A673 (cell line): ENCODE measurements around the gene ENAM. TPM values are rescaled to one million over a fixed set of nuclear protein-coding genes. Genes with fewer than 3 reads are reported as not detected.

Source experiments
- BruUV-seq: library from RNA; stranded (reverse); fragments of 400-500 nt; replicated peaks from 2 replicates; lab custom pipeline; 2021; lab: Mats Ljungman, UMichigan
- CTCF ChIA-PET: fragments of 300-600 bp; sonication (Branson Sonifier 250); formaldehyde crosslinking; loops from one replicate; lab custom pipeline; 2022; ENCODE audit warnings: antibody characterized with exemption; lab: Charles Lee
- POLR2A ChIA-PET: fragments of 300-600 bp; sonication (Branson Sonifier 250); formaldehyde crosslinking; loops from one replicate; lab custom pipeline; 2022; ENCODE audit warnings: antibody characterized with exemption; ENCODE audit not compliant: low non-redundant PET; lab: Charles Lee
- DNase-seq: peaks from one replicate; pipeline ENCODE4 v3.0.0-alpha.2; 2015; ENCODE audit warnings: low spot score
- H3K27ac ChIP-seq: fragments of 200-600 bp; sonication (generic); 2 replicates; pipeline ENCODE4 v1.5.1; 2016; ENCODE audit warnings: mixed run types, low read depth, mild to moderate bottlenecking, mixed read lengths, antibody characterized with exemption, low read length; ENCODE audit not compliant: poor library complexity, severe bottlenecking
- H3K27me3 ChIP-seq: fragments of 200-600 bp; sonication (generic); replicated peaks from 2 replicates; pipeline ENCODE4 v1.6.1; 2017; ENCODE audit warnings: mixed run types, low read depth, mild to moderate bottlenecking, mixed read lengths, antibody characterized with exemption, low read length; ENCODE audit not compliant: insufficient read depth, poor library complexity
- H3K36me3 ChIP-seq: fragments of 200-600 bp; sonication (generic); 2 replicates; pipeline ENCODE4 v1.6.1; 2016; ENCODE audit warnings: mixed run types, mild to moderate bottlenecking, mixed read lengths, antibody characterized with exemption, low read length; ENCODE audit not compliant: insufficient read depth, poor library complexity, severe bottlenecking
- H3K4me1 ChIP-seq: fragments of 200-600 bp; sonication (generic); 2 replicates; pipeline ENCODE4 v1.6.1; 2017; ENCODE audit warnings: mixed run types, mild to moderate bottlenecking, mixed read lengths, antibody characterized with exemption, low read length; ENCODE audit not compliant: insufficient read depth, poor library complexity, severe bottlenecking
- H3K4me3 ChIP-seq: fragments of 200-600 bp; sonication (generic); 2 replicates; pipeline ENCODE4 v1.5.1; 2016; ENCODE audit warnings: low read depth, mixed run types, mild to moderate bottlenecking, mixed read lengths, low read length; ENCODE audit not compliant: poor library complexity, severe bottlenecking
- H3K9me3 ChIP-seq: fragments of 200-600 bp; sonication (generic); 2 replicates; pipeline ENCODE4 v1.6.1; 2016; ENCODE audit warnings: mixed run types, low read depth, mild to moderate bottlenecking, mixed read lengths, antibody characterized with exemption, low read length; ENCODE audit not compliant: poor library complexity, severe bottlenecking
- CTCF ChIP-seq: fragments of 300-800, 200-600 bp; sonication (generic); conservative IDR thresholded peaks from 2 replicates; pipeline ENCODE4 v1.5.1; 2017; ENCODE audit warnings: low read depth, mild to moderate bottlenecking, antibody characterized with exemption, low read length, moderate library complexity, mixed read lengths
- EZH2 ChIP-seq: fragments of 200-600 bp; sonication (generic); IDR thresholded peaks from 2 replicates; pipeline ENCODE4 v1.6.1; 2017; ENCODE audit warnings: borderline replicate concordance, low read depth, mild to moderate bottlenecking, mixed read lengths, antibody characterized with exemption, low read length; ENCODE audit not compliant: poor library complexity, severe bottlenecking
- intact Hi-C: fragments of 100-400 bp; cut with micrococcal nuclease; formaldehyde crosslinking; loops from one replicate; pipeline ENCODE4 v1.10.0; 2022; ENCODE audit not compliant: unreplicated experiment
- total RNA-seq: library from RNA; stranded (reverse); gene quantifications from 2 replicates; pipeline ENCODE4 v1.2.3, GENCODE V29; 2021

The ENAM gene
- total RNA-seq, 1 experiment from 2014 or later, result not detected

- Histone ChIP-seq H3K9me3 (no peaks in the 10 kb centered on the region), H3K27me3 (no peaks in the 10 kb centered on the region), H3K4me3 (no peak overlapping the region), H3K4me1 (peaks cover under 1% of the 10 kb centered on the region), H3K36me3 (no peaks in the 10 kb centered on the region), H3K27ac (no peak overlapping the region)
- no peak for DNase-seq
- intact Hi-C loops, result no loop called here
- ChIA-PET POLR2A (no interaction called here), CTCF (no interaction called here)
- TF ChIP-seq EZH2 (no peak), CTCF (no peak)
- no TSS peak for BruUV-seq
Observed at GRCh38 chr4:70619778-70620177, 8.8 kb upstream of the ENAM start.

- H3K4me3 ChIP-seq, result no peak overlapping the region
- TF ChIP-seq CTCF (no peak), EZH2 (no peak)
- DNase-seq, result no peak
- H3K27ac ChIP-seq, result no peak overlapping the region
- no peaks in the 10 kb centered on the region for H3K27me3 ChIP-seq
- ChIA-PET POLR2A (no interaction called here), CTCF (no interaction called here)
- H3K9me3 ChIP-seq, result no peaks in the 10 kb centered on the region
- BruUV-seq, result no TSS peak
- H3K36me3 ChIP-seq, result no peaks in the 10 kb centered on the region
- H3K4me1 ChIP-seq, result no peaks in the 10 kb centered on the region
- intact Hi-C loops, result no loop called here
Observed at GRCh38 chr4:70623323-70623722, 5.2 kb upstream of the ENAM start.

GRCh38 chr4:70624226-70624793, 4.2 kb upstream of the ENAM start:
- no peak for TF ChIP-seq CTCF
- no peak for TF ChIP-seq EZH2
- POLR2A ChIA-PET, result no interaction called here
- H3K9me3 ChIP-seq, result no peaks in the 10 kb centered on the region
- H3K27me3 ChIP-seq, result no peaks in the 10 kb centered on the region
- H3K27ac ChIP-seq, result no peak overlapping the region
- H3K4me3 ChIP-seq, result no peak overlapping the region
- intact Hi-C loops, result no loop called here
- no peak for DNase-seq
- CTCF ChIA-PET, result no interaction called here
- H3K4me1 ChIP-seq, result no peaks in the 10 kb centered on the region
- BruUV-seq, result no TSS peak
- H3K36me3 ChIP-seq, result no peaks in the 10 kb centered on the region
